ENCODE data around the gene CORO2A. TPM values are rescaled to one million over a fixed set of nuclear protein-coding genes. Genes with fewer than 3 reads are reported as not detected.
"Not testable (repeated sequence)": the region's sequence is repeated elsewhere in the genome, so short reads cannot be mapped to it uniquely, and the experiment has no call there.

CORO2A gene
- total RNA-seq, 4 donors from 2014 or later = 0.77 to 4.8 (median 0.86) TPM

GRCh38 chr9:98121058-98121457 is 71.4 kb downstream of the CORO2A start:
- WGBS, 2 donors (ENCODE audit: low coverage in 1 of 2) = 22 to 26% methylated on average over 3 of the region's 3 CpGs
- Histone ChIP-seq H3K4me1 (peaks cover 0 to 17% (median 0%) of the 10 kb centered on the region in 3 donors), H3K27ac (peak overlapping the region in 1 of 4 donors; percentile 42), H3K9me3 (no peaks in the 10 kb centered on the region), H3K36me3 (no peaks in the 10 kb centered on the region), H3K27me3 (no peaks in the 10 kb centered on the region), H3K4me3 (no peak overlapping the region)
- no peak for ATAC-seq
- no peak for TF ChIP-seq CTCF (IDR thresholded peaks at IDR 0.05)
- TF ChIP-seq POLR2AphosphoS5 (IDR thresholded peaks at IDR 0.05) = no peak
- no peak for TF ChIP-seq EP300 (IDR thresholded peaks at IDR 0.05)
- no peak for TF ChIP-seq POLR2A (IDR thresholded peaks at IDR 0.05)

GRCh38 chr9:98120476-98120875 is 72.0 kb downstream of the CORO2A start:
- ATAC-seq = no peak
- Histone ChIP-seq H3K27me3 (no peaks in the 10 kb centered on the region), H3K36me3 (no peaks in the 10 kb centered on the region), H3K4me3 (no peak overlapping the region), H3K4me1 (peaks cover 0 to 17% (median 0%) of the 10 kb centered on the region in 3 donors), H3K9me3 (no peaks in the 10 kb centered on the region), H3K27ac (peak overlapping the region in 3 of 4 donors; percentile 7 to 42 (median 36))
- TF ChIP-seq CTCF (IDR thresholded peaks at IDR 0.05) = no peak
- TF ChIP-seq POLR2A (IDR thresholded peaks at IDR 0.05) = no peak
- no peak for TF ChIP-seq EP300 (IDR thresholded peaks at IDR 0.05)
- TF ChIP-seq POLR2AphosphoS5 (IDR thresholded peaks at IDR 0.05) = no peak
- WGBS, 2 donors (ENCODE audit: low coverage in 1 of 2) = 63 to 81% methylated on average over 2 to 3 of the region's 3 CpGs

GRCh38 chr9:98118640-98119601 is 73.5 kb downstream of the CORO2A start, which contains the start of gene TRIM14:
Gene TRIM14, minus strand, starts transcription at chr9:98119222. Its CDS starts 34 bp downstream, at chr9:98119188.
- no peaks in the 10 kb centered on the region for H3K36me3 ChIP-seq
- no peaks in the 10 kb centered on the region for H3K27me3 ChIP-seq
- whole genome bisulfite sequencing, 2 donors (ENCODE audit: low coverage in 1 of 2) = 4 to 27% methylated on average over 3 to 14 of the region's 71 CpGs
- no peaks in the 10 kb centered on the region for H3K9me3 ChIP-seq
- peak within 1 kb of the TSS; percentile 59 to 75 for H3K4me3 ChIP-seq
- ATAC-seq = peak; percentile 70
- peak within 1 kb of the TSS in 3 of 4 donors; percentile 56 to 76 (median 67) for H3K27ac ChIP-seq
- peak in 1 of 2 donors; percentile 21 for TF ChIP-seq POLR2A (IDR thresholded peaks at IDR 0.05)
- TF ChIP-seq POLR2AphosphoS5 (IDR thresholded peaks at IDR 0.05) = no peak
- peak in 1 of 4 experiments; percentile 26 for TF ChIP-seq CTCF (IDR thresholded peaks at IDR 0.05)
- peaks cover 0 to 17% (median 0%) of the 10 kb centered on the region in 3 donors for H3K4me1 ChIP-seq

GRCh38 chr9:98117984-98118639 is 74.3 kb downstream of the CORO2A start:
- Histone ChIP-seq H3K4me1 (peaks cover 0 to 17% (median 0%) of the 10 kb centered on the region in 3 donors), H3K27me3 (no peaks in the 10 kb centered on the region), H3K9me3 (no peaks in the 10 kb centered on the region), H3K27ac (peak overlapping the region in 3 of 4 donors; percentile 56 to 76 (median 67)), H3K4me3 (peak overlapping the region in 1 of 2 donors; percentile 75), H3K36me3 (no peaks in the 10 kb centered on the region)
- TF ChIP-seq POLR2A (IDR thresholded peaks at IDR 0.05) = no peak
- TF ChIP-seq POLR2AphosphoS5 (IDR thresholded peaks at IDR 0.05) = no peak
- no peak for TF ChIP-seq EP300 (IDR thresholded peaks at IDR 0.05)
- no peak for TF ChIP-seq CTCF (IDR thresholded peaks at IDR 0.05)
- WGBS, 2 donors (ENCODE audit: low coverage in 1 of 2) = 80 to 95% methylated on average over 2 to 3 of the region's 5 CpGs
- no peak for ATAC-seq

- H3K36me3 ChIP-seq, H3K9me3 ChIP-seq, H3K4me3 ChIP-seq, ATAC-seq, H3K27me3 ChIP-seq, H3K27ac ChIP-seq: not testable (repeated sequence)
- WGBS, 2 donors (ENCODE audit: low coverage in 1 of 2) = 93 to 96% methylated on average over 3 to 6 of the region's 6 CpGs
- H3K4me1 ChIP-seq = peaks cover 0 to 17% (median 0%) of the 10 kb centered on the region in 3 donors
Measured at GRCh38 chr9:98117097-98117496, 75.3 kb downstream of the CORO2A start.
